Endothelial cell of umbilical vein (primary cell): Measurements from ENCODE around the gene ARHGEF7. TPM values are rescaled to one million over a fixed set of nuclear protein-coding genes. Genes with fewer than 3 reads are reported as not detected.

Experiments used
- BruUV-seq: library from RNA; stranded (reverse); fragments of 400-500 nt; replicated peaks from 2 replicates; lab custom pipeline; 2021; lab: Mats Ljungman, UMichigan
- CTCF ChIA-PET: fragments of 300-600, 350-600 bp; sonication (Branson Sonifier 250); formaldehyde crosslinking; loops from one replicate; lab custom pipeline; 2021; ENCODE audit warnings: antibody characterized with exemption, inconsistent platforms; lab: Charles Lee
- POLR2A ChIA-PET: fragments of 300-600, 350-600 bp; sonication (Branson Sonifier 250); formaldehyde crosslinking; loops from one replicate; lab custom pipeline; 2021; ENCODE audit warnings: antibody characterized with exemption, inconsistent platforms; lab: Charles Lee
- DNase-seq: peaks from one replicate; pipeline ENCODE4 v3.0.0-alpha.2; 2011; ENCODE audit warnings: low read depth, low spot score
- FAIRE-seq: peaks from 2 replicates; lab custom pipeline; 2011; peaks lifted over from hg19 to GRCh38; lab: Jason Lieb, UNC
- H2AFZ ChIP-seq: 2 replicates; pipeline ENCODE4 v1.6.0; 2012; ENCODE audit warnings: low read depth, low read length, control low read depth, inconsistent platforms
- H3K27ac ChIP-seq: 2 replicates; pipeline ENCODE4 v1.5.1; 2011; ENCODE audit warnings: low read depth, mild to moderate bottlenecking, control low read depth, low read length, moderate library complexity; ENCODE audit not compliant: insufficient read depth
- H3K27me3 ChIP-seq, 2 experiments: 2 replicates each; pipeline versions ENCODE4 v1.6.0 to v1.6.1; 2011; ENCODE audit warnings: low read length in 2 of 2, mixed read lengths in 1 of 2; ENCODE audit not compliant: control insufficient read depth in 2 of 2, insufficient read depth in 2 of 2
- H3K36me3 ChIP-seq, 2 experiments: 2 replicates in 1 of 2; 3 replicates in 1 of 2; pipeline ENCODE4 v1.5.1; 2011; ENCODE audit warnings: low read length in 2 of 2, mild to moderate bottlenecking in 1 of 2, moderate library complexity in 1 of 2; ENCODE audit not compliant: control insufficient read depth in 2 of 2, insufficient read depth in 2 of 2; ENCODE audit errors: extremely low read depth in 1 of 2
- H3K4me1 ChIP-seq: 3 replicates; pipeline ENCODE4 v1.5.1; 2011; ENCODE audit warnings: mild to moderate bottlenecking, low read length; ENCODE audit not compliant: control insufficient read depth, insufficient read depth; ENCODE audit errors: extremely low read depth
- H3K4me2 ChIP-seq: 2 replicates; pipeline ENCODE4 v1.6.1; 2011; ENCODE audit warnings: low read length, control low read depth, mixed read lengths; ENCODE audit not compliant: insufficient read depth
- H3K4me3 ChIP-seq, 3 experiments: fragments of 200-600 bp in 1 of 3; sonication (generic), shearing (Covaris generic) in 1 of 3; replicated peaks in 1 of 3; 2 replicates each; pipeline ENCODE4 v1.5.1; 2011 to 2016; ENCODE audit warnings: control low read depth in 3 of 3, low read length in 3 of 3, mild to moderate bottlenecking in 2 of 3, inconsistent platforms in 1 of 3, low read depth in 1 of 3, moderate library complexity in 1 of 3; ENCODE audit not compliant: insufficient read depth in 1 of 3
- H3K79me2 ChIP-seq: 2 replicates; pipeline ENCODE4 v1.6.0; 2012; ENCODE audit warnings: low read length, inconsistent platforms; ENCODE audit not compliant: control insufficient read depth, insufficient read depth
- H3K9ac ChIP-seq: replicated peaks from 2 replicates; pipeline ENCODE3; 2011; ENCODE audit warnings: low read length, control low read depth; ENCODE audit not compliant: insufficient read depth; ENCODE audit errors: extremely low read depth
- H3K9me1 ChIP-seq: replicated peaks from 3 replicates; pipeline ENCODE4 v1.6.0; 2011; ENCODE audit warnings: mild to moderate bottlenecking, low read length; ENCODE audit not compliant: control insufficient read depth, insufficient read depth; ENCODE audit errors: extremely low read depth
- H3K9me3 ChIP-seq: replicated peaks from 2 replicates; pipeline ENCODE4 v1.5.1; 2012; ENCODE audit warnings: low read length, inconsistent platforms; ENCODE audit not compliant: control insufficient read depth, insufficient read depth
- H4K20me1 ChIP-seq: replicated peaks from 2 replicates; pipeline ENCODE3; 2011; ENCODE audit warnings: mild to moderate bottlenecking, low read length; ENCODE audit not compliant: control insufficient read depth, insufficient read depth; ENCODE audit errors: extremely low read depth
- EZH2 ChIP-seq: IDR thresholded peaks from 2 replicates; pipeline ENCODE4 v1.6.1; 2012; ENCODE audit warnings: borderline replicate concordance, low read depth, mild to moderate bottlenecking, moderate library complexity, low read length, inconsistent platforms; ENCODE audit not compliant: severe bottlenecking
- FOS ChIP-seq: IDR thresholded peaks from 2 replicates; pipeline ENCODE4 v1.6.1; 2011; ENCODE audit warnings: mild to moderate bottlenecking, low read length, moderate library complexity, borderline replicate concordance; ENCODE audit not compliant: insufficient read depth
- GATA2 ChIP-seq: IDR thresholded peaks from 2 replicates; pipeline ENCODE4 v1.7.0; 2011; ENCODE audit warnings: low read depth, mild to moderate bottlenecking, moderate library complexity, mixed read lengths, low read length; ENCODE audit not compliant: insufficient read length, insufficient read depth
- JUN ChIP-seq: IDR thresholded peaks from 2 replicates; pipeline ENCODE4 v1.6.1; 2011; ENCODE audit warnings: borderline replicate concordance, low read depth; ENCODE audit not compliant: insufficient read length, insufficient read depth
- POLR2A ChIP-seq: IDR thresholded peaks from 2 replicates; pipeline ENCODE4 v1.6.1; 2012; ENCODE audit warnings: low read depth, mild to moderate bottlenecking, control low read depth, low read length
- POLR2AphosphoS5 ChIP-seq: IDR thresholded peaks from 2 replicates; pipeline ENCODE4 v1.6.1; 2012; ENCODE audit warnings: low read depth, mild to moderate bottlenecking, control low read depth, low read length, moderate library complexity; ENCODE audit not compliant: insufficient read depth
- dilution Hi-C: fragments of 300-500 bp; cut with MboI; formaldehyde crosslinking; loops from one replicate; pipeline ENCODE4 v1.15.0; 2019; ENCODE audit warnings: low sequenced_read_pairs; ENCODE audit not compliant: extremely low pct_ligation_motif_present
- intact Hi-C: fragments of 100-400 bp; cut with micrococcal nuclease; formaldehyde crosslinking; loops from one replicate; pipeline ENCODE4 v1.10.0; 2022
- polyA plus RNA-seq, 4 experiments: library from polyadenylated mRNA; depleted of rRNA in 3 of 4; stranded (reverse) in 3 of 4; unstranded in 1 of 4; fragments of >200 nt; gene quantifications; 2 replicates each; pipeline versions ENCODE4 v1.2.1 to v1.2.3, GENCODE V29; 2011 to 2012; ENCODE audit warnings: missing spikeins in 1 of 4
- total RNA-seq: library from RNA; stranded (reverse); gene quantifications from 2 replicates; pipeline ENCODE4 v1.2.3, GENCODE V29; 2021
- TF ChIP-seq, protein P1 (sequence below), 2 donors: IDR thresholded peaks; 1 replicate in 1 of 2; 2 replicates in 1 of 2; pipeline ENCODE4 v1.5.1; 2011; ENCODE audit warnings: low read length in 2 of 2, mild to moderate bottlenecking in 2 of 2, moderate library complexity in 2 of 2, control low read depth in 1 of 2, inconsistent platforms in 1 of 2, low read depth in 1 of 2; ENCODE audit not compliant: insufficient read depth in 1 of 2; ENCODE audit errors: extremely low read depth in 1 of 2
- TF ChIP-seq, protein P2 (sequence below): IDR thresholded peaks from 2 replicates; pipeline ENCODE4 v1.6.1; 2011; ENCODE audit not compliant: insufficient read depth, insufficient read length

Gene ARHGEF7
- total and polyA plus RNA-seq, 2 donors (not counting 3 experiments of a cell fraction or from before 2014, with no cell fraction given): 94.9 to 155 TPM

DNA sequence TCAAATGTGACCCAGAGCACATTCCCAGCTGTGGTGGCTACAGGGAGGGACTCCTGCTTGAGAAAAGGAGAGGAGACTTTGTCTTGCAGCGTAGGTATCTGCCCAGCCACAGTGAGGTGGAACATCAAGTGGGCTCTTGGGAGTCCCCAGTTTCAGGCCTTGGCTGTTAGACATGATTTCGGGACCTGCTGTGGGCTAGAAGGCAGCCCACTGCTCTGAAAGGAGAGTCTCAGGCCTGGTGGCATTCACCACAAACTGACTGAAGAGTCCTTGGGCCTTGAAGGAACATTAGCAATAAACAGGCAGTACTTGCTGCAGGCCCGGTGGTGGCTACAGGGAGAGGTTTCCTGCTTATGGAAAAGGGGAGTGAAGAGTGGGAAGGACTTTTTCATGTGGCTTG is 143.5 kb downstream of the ARHGEF7 start:
- Histone ChIP-seq H4K20me1 (peaks cover 2% of the 10 kb centered on the region), H3K27me3 (no peaks in the 10 kb centered on the region), H3K4me1 (no peaks in the 10 kb centered on the region), H3K4me3 (no peak overlapping the region), H3K9me3 (no peaks in the 10 kb centered on the region), H3K9ac (no peak overlapping the region), H3K79me2 (peaks cover 22% of the 10 kb centered on the region), H3K27ac (no peak overlapping the region), H3K36me3 (peaks cover 11 to 22% of the 10 kb centered on the region in 2 experiments), H2AFZ (no peak overlapping the region), H3K9me1 (no peaks in the 10 kb centered on the region), H3K4me2 (no peak overlapping the region)
- ChIA-PET POLR2A (no interaction called here), CTCF (no interaction called here)
- dilution Hi-C loops: no loop called here
- no peak for FAIRE-seq
- TF ChIP-seq POLR2AphosphoS5: no peak
- no peak for TF ChIP-seq POLR2A
- TF ChIP-seq, protein P1, sequence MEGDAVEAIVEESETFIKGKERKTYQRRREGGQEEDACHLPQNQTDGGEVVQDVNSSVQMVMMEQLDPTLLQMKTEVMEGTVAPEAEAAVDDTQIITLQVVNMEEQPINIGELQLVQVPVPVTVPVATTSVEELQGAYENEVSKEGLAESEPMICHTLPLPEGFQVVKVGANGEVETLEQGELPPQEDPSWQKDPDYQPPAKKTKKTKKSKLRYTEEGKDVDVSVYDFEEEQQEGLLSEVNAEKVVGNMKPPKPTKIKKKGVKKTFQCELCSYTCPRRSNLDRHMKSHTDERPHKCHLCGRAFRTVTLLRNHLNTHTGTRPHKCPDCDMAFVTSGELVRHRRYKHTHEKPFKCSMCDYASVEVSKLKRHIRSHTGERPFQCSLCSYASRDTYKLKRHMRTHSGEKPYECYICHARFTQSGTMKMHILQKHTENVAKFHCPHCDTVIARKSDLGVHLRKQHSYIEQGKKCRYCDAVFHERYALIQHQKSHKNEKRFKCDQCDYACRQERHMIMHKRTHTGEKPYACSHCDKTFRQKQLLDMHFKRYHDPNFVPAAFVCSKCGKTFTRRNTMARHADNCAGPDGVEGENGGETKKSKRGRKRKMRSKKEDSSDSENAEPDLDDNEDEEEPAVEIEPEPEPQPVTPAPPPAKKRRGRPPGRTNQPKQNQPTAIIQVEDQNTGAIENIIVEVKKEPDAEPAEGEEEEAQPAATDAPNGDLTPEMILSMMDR (IDR thresholded peaks at IDR 0.05; ENCODE audit: extremely low read depth in 1 of 2, insufficient read depth in 1 of 2, low read depth in 1 of 2, low read length in 2 of 2): no peak
- no peak for TF ChIP-seq EZH2
- TF ChIP-seq GATA2: no peak
- no peak for TF ChIP-seq JUN
- TF ChIP-seq, protein P2, sequence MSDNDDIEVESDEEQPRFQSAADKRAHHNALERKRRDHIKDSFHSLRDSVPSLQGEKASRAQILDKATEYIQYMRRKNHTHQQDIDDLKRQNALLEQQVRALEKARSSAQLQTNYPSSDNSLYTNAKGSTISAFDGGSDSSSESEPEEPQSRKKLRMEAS: no peak
- TF ChIP-seq FOS: no peak
- no peak for DNase-seq
- intact Hi-C loops: no loop called here
- BruUV-seq: no TSS peak
